ENCODE results near the gene SYTL3. TPM values are rescaled to one million over a fixed set of nuclear protein-coding genes. Genes with fewer than 3 reads are reported as not detected.
A peak's percentile ranks its signal among the peaks of the same experiment; 100 is the strongest.

SYTL3 gene
- total and polyA plus RNA-seq, 2 of the 8 experiments (the other 6 are each of a cell fraction or from before 2014, with no cell fraction given) = 0.27 to 0.99 TPM

DNA sequence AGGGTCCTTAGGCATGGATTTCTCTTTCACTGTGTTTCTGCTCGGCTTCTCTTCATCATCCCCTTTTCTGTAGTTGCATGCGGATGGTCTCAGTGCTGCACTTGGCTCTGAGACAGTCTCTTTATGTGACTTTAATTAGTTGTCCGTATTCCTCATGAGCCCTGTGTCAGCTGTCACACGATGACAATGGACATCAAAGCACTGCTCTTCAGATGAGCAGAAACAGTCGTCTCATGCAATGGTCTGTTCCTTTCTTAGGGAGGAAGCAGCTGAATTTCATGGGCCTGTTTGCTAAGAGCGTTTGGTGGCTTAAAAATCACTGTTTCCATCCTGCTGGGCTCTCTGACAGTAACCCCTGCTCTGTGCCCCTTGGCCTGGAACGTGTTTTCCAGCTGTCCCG is 64.9 kb downstream of the SYTL3 start:
- CTCF ChIA-PET (ENCODE audit: partially characterized antibody) = interaction anchor here (0.9 to 4.9 kb wide), 6 partner anchors 8 to 258 kb away, joined by 4 to 37 read pairs (median 6); no protein-coding TSS in a partner anchor
- 88% methylated on average over 8 of the region's 8 CpGs; no CpG with 5 or more reads in 1 of the 2 experiments for WGBS, 2 experiments (ENCODE audit: extremely low coverage in 1 of 2, insufficient coverage in 1 of 2, insufficient read length in 1 of 2, insufficient replicate concordance in 2 of 2, low coverage in 1 of 2, low lambda C conversion rate in 2 of 2, missing lambda C conversion rate in 1 of 2)

More for the DNA sequence above, 64.9 kb downstream of the SYTL3 start:
- no peak overlapping the region for H4K91ac ChIP-seq (replicated peaks; ENCODE audit: insufficient read length, low read length)
- no peak overlapping the region for H2BK120ac ChIP-seq (replicated peaks; ENCODE audit: low read depth, low read length)
- TF ChIP-seq SRF (IDR thresholded peaks at IDR 0.05; ENCODE audit: low read depth, low read length) = no peak
- no peak for TF ChIP-seq GABPA (IDR thresholded peaks at IDR 0.05; ENCODE audit: borderline replicate concordance, insufficient read depth, low read length)
- no peak for TF ChIP-seq BACH1 (IDR thresholded peaks at IDR 0.05; ENCODE audit: low read length)
- no peak for TF ChIP-seq CEBPB (IDR thresholded peaks at IDR 0.05; ENCODE audit: low read depth, low read length)
- no peak for TF ChIP-seq BRCA1 (IDR thresholded peaks at IDR 0.05; ENCODE audit: low read depth, low read length)
- no peak for TF ChIP-seq CBX5 (IDR thresholded peaks at IDR 0.05; ENCODE audit: low read depth, low read length)
- FAIRE-seq = no peak
- no peak overlapping the region for H3K23ac ChIP-seq (ENCODE audit: insufficient read length)
- H2BK5ac ChIP-seq (ENCODE audit: low read depth, low read length) = no peak overlapping the region
- no peak for DNase-seq (ENCODE audit: low read depth in 1 of 2, low spot score in 2 of 2)
- no peaks in the 10 kb centered on the region for H3K36me3 ChIP-seq (ENCODE audit: control insufficient read depth in 2 of 4, insufficient read depth in 4 of 4, low read length in 3 of 4)
- H2BK12ac ChIP-seq (ENCODE audit: low read depth, low read length) = no peak overlapping the region
- no peak overlapping the region for H3K4me2 ChIP-seq (ENCODE audit: insufficient read depth in 1 of 2, low read depth in 2 of 2, low read length in 2 of 2)
- no peaks in the 10 kb centered on the region for H3K9me3 ChIP-seq (ENCODE audit: insufficient read depth in 2 of 2, low read depth in 1 of 2, low read length in 1 of 2)
- H2BK20ac ChIP-seq (ENCODE audit: low read length) = no peak overlapping the region
- no peak overlapping the region for H3K14ac ChIP-seq (ENCODE audit: insufficient read length)
- no peak overlapping the region for H2AFZ ChIP-seq (ENCODE audit: low read length)
- peaks cover 0 to 2% of the 10 kb centered on the region in 2 experiments for H4K20me1 ChIP-seq (replicated peaks in 1 of 2; ENCODE audit: control insufficient read depth in 1 of 2, insufficient read depth in 2 of 2, low read length in 2 of 2)
- no peak overlapping the region for H3K56ac ChIP-seq (replicated peaks; ENCODE audit: insufficient read length, low read depth, low read length)
- no peaks in the 10 kb centered on the region; the same call in 1 of the 2 replicates for H3K23me2 ChIP-seq (ENCODE audit: low read depth, low read length)
- H3K27me3 ChIP-seq (replicated peaks in 1 of 4; ENCODE audit: control insufficient read depth in 3 of 4, extremely low read depth in 1 of 4, insufficient read depth in 3 of 4, low read length in 3 of 4) = no peaks in the 10 kb centered on the region
- H4K8ac ChIP-seq (ENCODE audit: extremely low read depth, insufficient read depth, low read length) = no peak overlapping the region
- no peak overlapping the region for H3K9ac ChIP-seq (replicated peaks in 1 of 4; ENCODE audit: extremely low read depth in 1 of 4, low read depth in 3 of 4, low read length in 3 of 4)
- H3K18ac ChIP-seq (ENCODE audit: extremely low read depth, low read length) = no peak overlapping the region
- no peak overlapping the region for H4K5ac ChIP-seq (ENCODE audit: insufficient read length, low read depth, low read length)
- H3K4me1 ChIP-seq (replicated peaks in 1 of 4; ENCODE audit: control insufficient read depth in 3 of 4, insufficient read depth in 4 of 4, low read length in 3 of 4) = peaks cover 0 to 9% (median 3%) of the 10 kb centered on the region in 4 experiments; a peak in 4 of 7 replicates
- POLR2A ChIA-PET (ENCODE audit: partially characterized antibody) = interaction anchor here (1.3 to 2.1 kb wide), 3 partner anchors 50 to 97 kb away, joined by 3 to 8 read pairs (median 4); no protein-coding TSS in a partner anchor
- 0 out of 2 replicates have a peak overlapping the region, but pooled peaks have one; percentile 2 for H2AK5ac ChIP-seq (ENCODE audit: low read depth, low read length)
- no peaks in the 10 kb centered on the region for H3K79me1 ChIP-seq (ENCODE audit: low read depth, low read length)
- H3K27ac ChIP-seq (ENCODE audit: low read depth, low read length) = no peak overlapping the region
- H3K79me2 ChIP-seq (ENCODE audit: control insufficient read depth in 1 of 2, insufficient read depth in 2 of 2, low read length in 2 of 2) = no peaks in the 10 kb centered on the region
- H3K4ac ChIP-seq (replicated peaks; ENCODE audit: insufficient read length, low read depth, low read length) = no peak overlapping the region
- no peak overlapping the region for H3K4me3 ChIP-seq (ENCODE audit: extremely low read depth in 1 of 4, insufficient read depth in 2 of 4, low read depth in 3 of 4, low read length in 4 of 4)
- H2BK15ac ChIP-seq (ENCODE audit: low read length) = no peak overlapping the region
